NCI-H226 (cell line): ENCODE data around the gene MMP11.

ENCODE experiments used
- DNase-seq: peaks from one replicate; pipeline ENCODE4 v3.0.0-alpha.2; 2015

The MMP11 gene

DNA sequence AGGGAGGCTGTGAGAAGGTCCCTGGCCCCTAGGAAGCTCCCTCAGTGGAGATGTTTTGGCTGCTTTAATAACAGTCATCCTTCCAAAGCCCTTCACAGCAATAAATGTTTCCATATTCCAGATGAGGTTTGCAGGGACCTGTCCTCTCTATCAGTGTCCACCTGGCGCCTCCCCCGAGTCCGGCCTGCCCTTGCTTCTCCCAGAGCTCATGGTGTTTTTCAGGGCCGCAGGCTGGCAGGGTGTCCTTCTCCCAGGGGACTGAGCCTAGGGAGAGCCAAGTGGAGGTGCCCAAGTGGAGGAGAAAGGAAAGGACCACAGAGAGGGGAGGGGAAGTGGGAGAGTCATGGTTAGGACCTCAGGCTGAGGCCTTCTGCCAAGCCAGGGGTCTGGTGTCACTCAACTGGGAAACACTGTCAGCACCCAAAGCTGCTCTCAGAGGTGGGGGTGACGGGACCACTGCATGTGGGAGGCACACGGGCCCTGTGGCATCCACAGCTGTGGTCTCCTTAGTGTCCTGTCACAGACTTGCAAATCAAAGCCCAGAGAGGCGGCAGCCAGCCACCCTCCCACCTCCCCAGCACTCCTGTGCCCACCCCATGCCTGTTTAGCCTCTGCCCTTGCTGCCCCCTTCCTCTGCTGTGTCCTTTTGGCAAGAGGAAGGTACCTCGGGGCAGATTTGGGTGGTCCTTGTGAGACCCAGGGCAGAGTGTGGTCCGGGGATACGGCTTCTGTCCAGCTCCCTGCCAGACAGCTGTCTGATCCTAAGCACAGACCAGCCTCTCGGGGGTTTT is 59.8 kb downstream of the MMP11 start:
- DNase-seq: no peak

DNA sequence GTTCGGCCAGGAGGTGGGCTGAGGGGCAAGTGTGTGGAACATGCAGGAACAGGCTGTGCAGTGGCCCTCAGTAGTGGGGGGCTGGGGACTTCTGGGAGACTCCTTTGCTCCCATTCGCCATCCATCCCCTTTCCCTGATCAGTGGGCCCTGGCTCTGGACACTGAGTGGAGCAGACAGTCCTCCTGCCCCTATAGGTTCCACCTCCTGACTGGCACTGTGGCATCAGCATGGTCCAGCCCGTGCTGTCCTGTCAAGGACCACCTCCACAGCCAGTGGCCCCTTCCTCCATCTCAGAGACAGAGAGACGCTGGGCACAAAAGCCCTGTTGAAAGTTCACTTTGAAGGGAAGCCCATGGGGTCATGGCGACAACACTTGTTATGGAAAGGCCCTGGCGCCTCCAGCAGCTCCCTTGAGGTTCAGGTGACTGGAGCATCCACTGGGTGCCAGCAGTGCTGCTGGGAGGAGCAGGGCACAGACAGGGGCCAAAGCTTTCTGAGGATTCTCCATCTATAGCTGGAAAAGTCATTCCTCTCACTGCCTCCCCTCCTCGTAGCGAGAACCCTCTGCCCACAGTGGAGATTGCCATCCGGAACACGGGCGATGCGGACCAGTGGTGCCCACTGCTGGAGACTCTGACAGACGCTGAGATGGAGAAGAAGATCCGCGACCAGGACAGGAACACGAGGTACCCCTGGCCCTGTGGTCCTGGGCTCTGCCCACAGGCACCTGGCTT is 60.5 kb downstream of the MMP11 start:
- no peak for DNase-seq
